ENCODE results near the gene MORN1.

Gene MORN1

DNA sequence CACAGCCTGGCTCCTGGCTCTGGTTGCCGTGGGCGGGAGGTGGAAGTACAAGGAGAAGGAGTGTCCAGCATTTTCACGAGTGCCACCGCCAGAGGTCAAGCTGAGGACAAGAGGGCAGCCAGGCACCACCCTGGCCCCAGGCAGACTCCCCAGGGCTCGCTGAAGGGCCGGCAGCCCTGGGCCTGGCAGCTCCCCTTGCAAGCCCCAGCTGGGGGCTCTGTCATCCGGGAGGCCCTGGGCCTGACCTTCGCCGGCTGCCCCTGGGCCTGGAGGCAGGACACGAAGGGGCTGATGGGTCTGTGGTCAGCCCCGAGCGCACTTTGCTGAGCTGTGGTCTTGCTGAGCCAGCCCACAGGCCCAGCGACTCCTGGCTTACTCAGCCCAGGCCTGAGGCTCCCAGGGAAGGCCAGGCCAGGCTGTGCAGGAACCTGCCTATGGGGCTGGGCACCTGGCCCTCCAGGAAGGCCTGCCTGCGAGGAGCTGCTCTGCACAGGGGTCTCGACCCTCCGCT is 74.8 kb downstream of the MORN1 start:
- no peak for DNase-seq

DNA sequence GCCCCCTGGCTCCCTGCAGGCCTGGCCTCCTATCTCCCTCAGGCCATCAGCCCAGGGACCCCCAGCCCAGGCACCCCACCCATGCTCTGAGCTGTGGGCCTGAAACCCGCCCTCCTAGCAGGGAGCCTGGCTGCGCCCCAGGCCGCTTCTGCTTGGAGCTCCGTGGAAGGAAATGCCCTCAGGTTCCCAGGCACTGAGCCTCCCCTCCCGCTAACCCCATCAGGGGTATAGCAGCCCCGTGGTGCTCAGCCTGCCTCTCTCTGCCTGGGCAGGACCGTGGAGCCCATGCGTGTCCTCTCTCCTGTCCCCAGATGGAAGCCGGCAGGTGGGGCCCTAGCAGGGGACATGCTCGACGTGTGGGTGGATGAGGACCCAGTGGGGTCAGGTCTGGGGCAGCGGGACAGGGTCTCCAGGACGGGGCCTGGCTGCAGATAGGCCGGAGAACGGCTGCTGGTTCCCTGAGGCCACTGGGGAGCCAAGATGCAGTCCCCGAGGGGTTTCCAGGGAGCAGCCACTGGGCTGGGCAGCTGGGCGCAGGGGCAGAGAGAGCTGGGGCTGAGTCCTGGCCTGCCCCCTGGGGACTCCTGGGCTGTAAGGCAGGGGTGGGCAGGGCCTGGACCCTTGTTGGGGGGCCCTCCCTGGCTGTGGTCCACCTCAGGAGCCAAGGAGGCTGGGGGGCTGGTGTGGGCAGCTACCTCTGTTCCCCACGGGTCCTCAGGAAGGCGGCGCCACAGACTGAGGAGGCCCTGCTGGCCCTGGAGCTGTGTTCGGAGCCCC is 75.5 kb downstream of the MORN1 start:
- DNase-seq = no peak

DNA sequence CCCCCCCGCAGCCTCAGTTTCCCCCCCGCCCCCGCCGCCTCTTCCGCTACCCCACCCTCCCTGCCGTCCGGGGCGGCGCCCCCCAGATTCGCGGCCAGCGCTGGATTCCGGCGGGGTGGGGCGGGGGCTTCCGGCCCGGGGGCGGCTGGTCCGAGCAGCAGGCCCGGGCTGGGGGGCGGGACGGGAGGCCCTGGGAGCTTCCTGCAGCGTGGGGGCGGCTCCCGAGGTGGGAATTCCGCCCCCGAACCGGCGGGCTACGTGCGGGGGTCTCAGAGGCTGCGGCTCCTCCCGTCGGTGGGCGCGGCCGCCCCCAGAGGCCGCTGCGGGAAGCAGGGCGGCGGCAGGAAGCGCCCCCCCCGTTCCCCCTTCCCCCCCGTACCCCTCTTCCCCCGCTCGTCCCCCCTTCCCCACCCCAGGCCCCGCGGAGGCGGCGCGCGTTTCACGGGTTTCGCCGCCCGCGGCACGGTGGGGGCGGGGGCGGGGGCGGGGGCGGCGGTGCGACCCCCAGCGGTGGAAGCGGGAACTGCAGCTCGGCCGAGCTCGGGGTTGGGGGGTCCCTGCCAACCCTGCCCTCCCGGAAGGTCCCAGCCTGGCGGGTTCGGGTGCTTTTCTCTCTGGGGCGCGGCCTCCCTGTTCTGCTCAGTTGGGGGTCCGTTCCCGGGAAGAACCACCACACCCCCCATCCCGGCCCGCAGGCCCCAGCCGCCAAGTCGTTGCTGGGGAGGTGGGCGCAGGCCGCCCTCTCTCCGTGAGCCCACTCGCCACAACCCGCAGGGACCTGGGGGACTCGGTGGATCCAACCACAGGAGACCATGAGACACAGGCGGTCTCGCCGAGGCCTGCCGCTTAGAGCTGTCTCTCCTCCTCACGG is 76.3 kb downstream of the MORN1 start:
- DNase-seq = no peak

DNA sequence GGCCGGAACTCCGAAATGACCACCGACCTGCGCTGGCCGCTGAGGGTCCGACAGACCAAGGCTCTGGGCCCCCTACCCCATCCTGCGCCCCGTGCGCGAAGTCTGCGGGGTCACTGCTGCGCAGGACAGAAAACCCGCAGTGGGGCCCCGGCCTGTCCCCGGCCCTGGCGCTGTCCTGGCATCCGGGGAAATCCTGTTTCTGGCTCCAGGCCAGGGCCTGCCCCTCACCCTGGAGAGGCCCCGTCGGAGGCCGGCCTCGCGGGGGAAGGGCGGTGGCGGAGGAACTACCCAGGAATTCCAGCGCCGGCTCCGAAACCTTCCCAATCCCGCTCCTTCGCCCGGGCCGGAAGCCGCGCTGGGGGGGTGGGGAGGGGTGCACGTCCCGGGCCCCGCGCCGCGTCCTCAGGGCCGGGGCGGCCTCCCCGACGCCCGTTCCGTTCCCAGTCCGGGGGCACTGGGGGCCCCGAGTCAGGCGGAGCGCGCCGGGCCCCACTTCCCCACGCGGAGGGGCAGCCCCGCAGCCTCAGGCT is 77.0 kb downstream of the MORN1 start:
- DNase-seq = no peak

DNA sequence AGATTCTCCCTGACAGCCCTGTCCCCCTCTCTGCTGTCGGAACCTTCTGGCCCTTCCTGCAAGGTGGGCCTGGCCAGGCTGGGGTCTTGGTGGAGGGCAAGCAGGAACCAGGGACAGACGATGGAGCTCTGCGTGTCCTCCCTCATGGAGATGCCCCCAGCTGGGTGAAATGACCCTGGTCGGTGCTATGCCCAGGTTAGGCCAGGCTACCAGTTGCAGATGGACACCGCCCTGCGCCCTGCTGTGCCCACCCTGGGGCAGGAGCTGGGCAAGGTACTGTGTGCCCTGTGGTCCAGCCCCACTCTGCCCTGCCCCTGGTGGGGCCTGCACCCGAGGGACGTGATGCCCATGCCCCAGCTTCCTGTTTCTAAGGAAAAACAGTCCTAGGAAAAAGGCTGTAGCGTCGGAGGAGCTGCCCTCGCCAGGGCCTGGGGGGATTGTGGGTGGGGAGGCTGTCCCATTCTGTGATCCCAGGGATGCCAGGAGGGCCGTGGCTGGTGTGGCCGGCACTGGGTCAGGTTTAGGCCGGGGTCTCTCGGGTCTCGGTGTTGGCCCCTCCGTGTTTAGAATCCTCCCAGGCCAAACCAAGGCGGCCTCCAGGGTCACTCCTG is 77.6 kb downstream of the MORN1 start:
- DNase-seq = no peak

DNA sequence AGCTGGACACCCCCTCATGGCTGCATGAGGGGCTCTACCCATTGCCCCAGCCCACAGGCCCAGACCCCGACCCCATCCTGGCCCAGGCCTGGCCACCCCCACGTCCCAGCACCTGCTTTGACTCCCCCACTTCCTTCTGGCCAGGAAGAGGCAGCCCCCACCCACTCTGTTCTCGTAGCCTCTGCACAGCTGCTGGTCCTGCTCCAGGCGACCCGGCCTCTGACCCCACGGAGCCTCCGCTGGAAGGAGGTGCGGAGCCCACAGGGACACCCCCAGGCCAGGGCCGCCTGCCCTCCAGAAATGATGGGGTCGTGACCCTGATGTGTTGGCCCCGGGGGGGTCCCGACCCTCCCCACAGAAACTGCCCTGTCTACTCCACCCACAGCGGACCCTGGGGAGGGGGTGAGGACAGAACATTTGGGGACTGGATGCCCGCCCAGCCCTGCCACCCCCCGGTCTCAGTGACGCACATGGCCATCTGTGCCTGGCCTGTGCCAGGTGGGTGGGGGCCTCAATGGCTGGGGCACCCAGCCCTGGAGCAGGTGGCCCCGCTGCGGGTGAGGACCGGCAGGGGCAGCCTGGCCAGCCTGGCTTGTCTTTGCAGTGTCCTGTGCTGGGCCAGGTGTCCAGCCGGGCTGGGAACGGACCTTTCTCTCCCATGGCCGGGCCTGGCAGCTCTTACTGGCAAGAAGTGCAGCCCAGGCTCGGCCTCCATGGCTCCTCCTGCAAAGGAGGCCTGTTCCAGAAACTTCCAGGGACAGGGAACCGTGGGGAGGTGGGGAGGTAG is 78.6 kb downstream of the MORN1 start:
- DNase-seq = no peak

DNA sequence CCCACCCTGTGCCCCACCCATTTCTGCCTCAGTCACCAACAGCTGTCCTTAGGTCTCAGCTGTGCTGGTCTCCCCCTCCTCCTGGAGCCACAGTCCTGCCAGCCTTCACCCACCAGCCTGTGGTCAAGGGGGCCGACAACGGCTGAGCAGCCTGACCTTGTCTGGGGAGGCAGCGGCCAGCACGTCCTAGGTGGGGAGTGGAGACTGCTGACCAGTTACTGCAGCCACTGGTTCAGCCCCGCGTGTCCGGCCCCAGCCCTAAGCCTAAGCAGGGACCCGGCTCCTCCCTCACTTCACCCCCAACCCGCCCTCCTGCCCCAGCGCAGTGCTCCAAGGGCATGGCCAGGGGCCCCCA is 79.2 kb downstream of the MORN1 start:
- DNase-seq = no peak

DNA sequence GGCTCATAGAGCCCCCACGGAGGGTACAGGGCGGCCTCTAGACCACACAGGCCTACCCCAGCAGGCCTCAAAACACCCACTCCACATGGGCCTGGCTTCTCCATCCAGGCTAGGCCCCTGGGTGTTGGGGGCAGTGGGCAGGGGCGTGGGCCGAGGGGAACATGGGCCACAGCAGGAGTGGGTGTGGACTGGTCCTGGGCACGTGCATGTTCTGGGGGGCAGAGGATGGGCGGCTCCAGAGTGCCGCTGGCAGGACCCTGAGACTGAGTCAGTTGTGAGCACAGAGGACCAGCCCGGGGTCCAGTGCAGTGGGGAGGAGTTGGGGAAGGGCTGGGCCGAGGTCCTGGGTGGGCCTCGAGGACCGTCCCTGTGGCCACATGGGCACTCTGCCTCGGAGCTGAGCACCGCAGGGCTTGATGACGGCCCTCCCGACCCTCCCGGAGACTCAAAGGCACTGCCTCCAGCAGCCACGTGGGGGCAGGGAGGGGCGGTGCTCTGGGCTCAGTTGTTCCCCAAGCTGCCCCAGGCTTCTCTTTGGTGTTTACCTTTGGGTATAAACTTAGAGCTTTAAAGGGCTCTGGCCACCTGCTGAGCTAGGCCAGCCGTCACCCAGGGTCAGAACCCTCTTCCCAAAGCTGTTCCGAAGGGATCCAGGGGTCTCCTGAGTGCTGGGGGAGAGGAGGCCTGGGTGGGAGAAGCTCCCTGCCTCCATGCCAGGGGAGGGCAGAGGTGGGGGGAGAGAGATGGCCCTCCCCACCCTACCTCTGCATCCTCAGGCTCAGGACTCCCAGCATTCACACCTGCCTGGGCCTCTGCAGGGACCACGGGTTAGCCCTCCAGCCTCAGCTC is 79.9 kb downstream of the MORN1 start:
- no peak for DNase-seq

DNA sequence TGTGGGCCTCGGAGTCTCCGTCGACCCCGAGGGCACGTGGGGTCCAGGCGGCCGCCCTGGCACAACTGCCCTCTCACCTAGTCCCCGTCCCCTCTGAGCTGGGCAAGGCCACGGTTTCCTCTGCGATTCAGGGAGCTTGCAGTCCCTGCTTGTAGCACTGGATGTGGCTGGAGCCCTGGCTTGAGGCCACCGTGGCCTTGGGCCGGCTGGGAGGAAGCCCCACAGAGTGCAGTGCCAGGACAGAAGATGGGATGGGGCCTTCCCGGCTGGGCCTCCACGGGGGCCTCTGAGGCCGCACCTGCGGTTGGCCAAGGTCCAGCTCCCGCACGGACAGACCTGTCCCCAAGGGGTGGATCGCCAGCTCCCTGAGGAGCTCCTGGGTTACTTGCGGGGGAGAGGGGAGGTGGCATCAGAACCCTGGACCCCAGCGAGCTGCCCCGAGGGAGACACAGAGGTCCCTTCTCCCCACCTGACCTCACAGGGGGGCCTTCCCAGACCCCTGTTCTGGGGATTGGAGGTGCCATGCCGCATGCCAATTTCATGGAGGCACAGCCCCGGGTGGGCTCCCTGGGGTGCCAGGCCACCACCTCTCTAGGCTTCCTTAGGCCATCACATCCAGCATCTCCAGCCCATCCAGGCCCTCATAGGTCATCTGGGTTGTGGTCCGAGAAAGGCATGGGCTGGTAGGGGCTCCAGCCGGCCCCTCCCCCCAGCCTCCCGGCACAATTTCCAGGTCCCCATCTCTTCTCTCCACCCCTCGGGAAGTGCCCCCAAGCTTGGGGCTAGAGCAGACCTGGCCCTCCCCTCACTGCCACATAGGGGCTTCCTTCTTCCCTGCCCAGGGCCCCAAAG is 80.8 kb downstream of the MORN1 start:
- DNase-seq = no peak

DNA sequence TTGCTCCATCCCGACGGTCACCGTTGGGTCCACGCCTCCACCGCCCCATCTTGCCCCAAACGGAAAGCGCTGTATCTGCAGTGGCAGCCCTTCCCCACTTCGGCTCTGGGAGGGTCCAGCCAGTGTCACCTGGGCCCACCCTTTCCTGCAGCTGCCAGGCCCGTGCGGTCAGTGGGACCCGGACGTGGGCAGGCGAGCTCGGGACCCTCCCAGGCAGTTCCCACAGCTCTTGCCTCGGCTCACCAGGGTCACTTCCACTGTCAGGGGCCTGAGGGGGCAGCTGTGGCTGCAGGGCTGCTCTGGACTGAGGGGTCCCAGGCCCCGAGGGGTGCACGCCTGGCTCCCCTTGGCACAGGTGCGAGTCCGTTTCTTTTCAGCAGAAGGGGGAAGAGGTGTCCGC is 82.5 kb downstream of the MORN1 start:
- no peak for DNase-seq

DNA sequence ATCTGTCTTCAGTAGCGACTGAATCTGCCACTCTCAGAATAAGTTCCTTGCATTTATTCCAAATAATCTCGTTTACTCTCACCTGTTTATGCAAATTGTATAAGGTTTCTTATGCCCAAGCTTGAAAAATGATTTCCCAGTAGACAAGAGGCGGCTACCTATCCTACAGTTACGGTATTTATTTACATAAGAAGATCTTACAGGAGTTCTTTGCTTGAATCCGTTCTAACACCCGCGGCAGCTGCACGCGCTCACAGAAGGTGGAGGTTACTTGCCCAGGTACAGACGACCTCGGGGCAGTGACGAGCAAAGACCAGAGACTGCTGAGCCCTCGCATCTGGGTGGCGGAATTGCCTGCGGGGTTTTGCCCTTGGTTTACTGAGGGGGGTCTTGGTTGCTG is 83.4 kb downstream of the MORN1 start:
- DNase-seq = no peak

DNA sequence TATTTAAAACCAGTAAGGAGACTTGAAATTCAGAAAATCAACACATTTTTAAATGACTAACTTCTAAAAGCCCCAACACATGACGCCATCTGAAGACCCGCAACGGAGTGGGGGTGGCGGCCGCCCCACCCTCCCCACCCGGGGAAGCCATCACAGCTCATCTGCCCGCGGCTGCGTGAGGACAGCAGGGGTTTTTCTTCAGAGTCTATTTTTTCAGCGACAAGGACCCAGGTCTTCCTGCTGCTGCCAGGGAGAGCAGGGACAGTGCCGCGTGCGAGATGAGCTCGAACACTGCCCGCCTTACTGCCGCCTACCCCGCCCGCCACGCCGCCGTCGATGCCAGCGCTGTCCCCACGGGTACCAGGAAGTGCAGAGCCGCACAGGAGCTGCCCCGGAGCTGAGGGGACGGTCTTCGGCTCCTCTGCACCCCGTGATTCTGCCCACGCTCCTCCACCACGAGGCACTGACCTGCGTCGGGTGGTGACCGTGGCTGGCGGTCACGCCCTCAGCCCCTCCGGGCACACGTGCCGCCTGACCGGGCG is 84.2 kb downstream of the MORN1 start:
- no peak for DNase-seq

DNA sequence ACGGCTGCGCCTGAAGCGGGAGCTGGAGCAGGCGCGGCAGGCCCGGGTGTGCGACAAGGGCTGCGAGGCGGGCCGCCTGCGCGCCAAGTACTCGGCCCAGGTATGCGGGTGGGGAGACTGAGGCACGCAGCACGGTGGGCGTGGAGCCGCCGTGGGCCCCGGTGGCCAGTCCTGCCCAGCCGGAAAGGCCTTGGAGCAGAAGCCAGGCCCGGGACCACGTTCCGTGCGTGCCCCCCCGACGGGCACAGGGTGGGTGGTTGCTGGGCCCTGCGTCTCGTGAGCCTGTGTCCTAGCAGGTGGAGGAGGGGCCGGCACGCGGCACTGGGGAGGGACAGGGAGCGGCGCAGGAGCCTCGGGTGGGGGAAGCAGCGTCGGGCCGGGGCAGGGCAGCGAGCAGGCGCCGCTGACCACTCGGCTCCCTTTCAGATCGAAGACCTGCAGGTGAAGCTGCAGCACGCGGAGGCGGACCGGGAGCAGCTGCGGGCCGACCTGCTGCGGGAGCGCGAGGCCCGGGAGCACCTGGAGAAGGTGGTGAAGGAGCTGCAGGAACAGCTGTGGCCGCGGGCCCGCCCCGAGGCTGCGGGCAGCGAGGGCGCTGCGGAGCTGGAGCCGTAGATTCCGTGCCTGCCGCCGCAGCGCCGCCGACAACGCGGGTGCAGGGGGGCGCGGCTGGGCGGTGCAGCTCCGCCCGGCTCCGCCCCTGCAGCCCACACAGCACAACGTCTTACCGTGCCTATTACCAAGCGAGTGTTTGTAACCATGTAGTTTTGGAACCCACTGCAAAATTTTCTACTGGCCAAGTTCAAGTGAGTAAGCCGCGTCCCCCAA is 85.0 kb downstream of the MORN1 start:
- no peak for DNase-seq

DNA sequence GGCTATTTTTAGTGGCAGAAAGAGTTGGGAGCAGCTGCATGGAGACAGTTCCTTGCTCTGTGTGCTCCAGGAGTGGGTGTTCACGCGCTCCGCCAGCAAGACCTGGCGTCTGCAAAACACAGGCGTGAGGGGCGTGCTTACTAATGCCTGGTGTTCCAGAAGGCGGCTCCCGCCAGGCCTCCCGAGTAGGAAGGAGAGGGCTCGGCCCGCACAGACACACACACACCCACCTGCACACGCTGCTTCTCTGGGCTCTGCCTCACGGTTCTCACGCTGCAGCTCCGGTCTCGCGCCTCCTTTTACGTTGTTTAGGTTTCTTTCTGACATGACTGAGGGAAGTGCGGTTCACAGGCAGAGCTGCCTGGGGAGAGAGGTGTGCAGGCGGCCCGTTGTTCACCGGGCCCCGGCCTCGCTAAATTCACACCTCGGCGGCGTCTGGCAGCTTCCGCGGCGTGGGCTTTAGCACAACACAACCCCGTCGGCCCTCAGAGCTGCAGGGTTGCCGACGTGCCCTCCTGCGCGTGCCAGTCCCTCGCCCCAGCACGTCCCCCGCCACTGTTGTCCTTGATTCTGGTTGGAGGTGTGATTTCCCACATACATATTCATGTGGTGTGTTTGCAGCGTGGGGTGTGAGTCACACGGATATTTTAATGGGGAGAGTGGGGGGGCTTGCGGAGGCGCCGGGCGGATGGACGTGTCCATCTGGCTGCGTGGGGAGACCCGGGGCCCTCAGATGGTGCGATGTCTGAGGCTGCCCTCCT is 86.3 kb downstream of the MORN1 start:
- no peak for DNase-seq

DNA sequence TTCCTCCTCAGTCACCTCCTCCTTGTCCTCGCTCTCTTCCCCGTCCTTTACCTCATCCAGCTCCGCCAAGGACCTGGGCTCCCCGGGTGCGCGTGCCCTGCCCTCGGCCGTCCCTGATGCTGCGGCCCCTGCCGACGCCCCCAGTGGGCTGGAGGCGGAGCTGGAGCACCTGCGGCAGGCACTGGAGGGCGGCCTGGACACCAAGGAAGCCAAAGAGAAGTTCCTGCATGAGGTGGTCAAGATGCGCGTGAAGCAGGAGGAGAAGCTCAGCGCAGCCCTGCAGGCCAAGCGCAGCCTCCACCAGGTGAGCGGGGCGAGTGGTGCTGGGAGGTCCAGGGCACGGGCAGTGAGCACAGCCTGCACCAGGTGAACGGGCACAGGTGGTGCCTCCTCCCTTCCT is 87.1 kb downstream of the MORN1 start:
- no peak for DNase-seq

DNA sequence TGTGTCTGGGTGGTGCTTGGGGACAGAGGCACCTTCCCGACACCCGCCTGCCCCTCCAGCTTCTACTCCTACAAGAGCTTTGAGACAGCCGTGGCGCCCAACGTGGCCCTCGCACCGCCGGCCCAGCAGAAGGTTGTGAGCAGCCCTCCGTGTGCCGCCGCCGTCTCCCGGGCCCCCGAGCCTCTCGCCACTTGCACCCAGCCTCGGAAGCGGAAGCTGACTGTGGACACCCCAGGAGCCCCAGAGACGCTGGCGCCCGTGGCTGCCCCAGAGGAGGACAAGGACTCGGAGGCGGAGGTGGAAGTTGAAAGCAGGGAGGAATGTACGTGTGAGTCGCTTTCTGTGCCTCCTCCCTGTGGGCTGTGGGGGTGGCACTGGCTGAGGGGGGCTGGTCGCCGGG is 87.6 kb downstream of the MORN1 start:
- no peak for DNase-seq

DNA sequence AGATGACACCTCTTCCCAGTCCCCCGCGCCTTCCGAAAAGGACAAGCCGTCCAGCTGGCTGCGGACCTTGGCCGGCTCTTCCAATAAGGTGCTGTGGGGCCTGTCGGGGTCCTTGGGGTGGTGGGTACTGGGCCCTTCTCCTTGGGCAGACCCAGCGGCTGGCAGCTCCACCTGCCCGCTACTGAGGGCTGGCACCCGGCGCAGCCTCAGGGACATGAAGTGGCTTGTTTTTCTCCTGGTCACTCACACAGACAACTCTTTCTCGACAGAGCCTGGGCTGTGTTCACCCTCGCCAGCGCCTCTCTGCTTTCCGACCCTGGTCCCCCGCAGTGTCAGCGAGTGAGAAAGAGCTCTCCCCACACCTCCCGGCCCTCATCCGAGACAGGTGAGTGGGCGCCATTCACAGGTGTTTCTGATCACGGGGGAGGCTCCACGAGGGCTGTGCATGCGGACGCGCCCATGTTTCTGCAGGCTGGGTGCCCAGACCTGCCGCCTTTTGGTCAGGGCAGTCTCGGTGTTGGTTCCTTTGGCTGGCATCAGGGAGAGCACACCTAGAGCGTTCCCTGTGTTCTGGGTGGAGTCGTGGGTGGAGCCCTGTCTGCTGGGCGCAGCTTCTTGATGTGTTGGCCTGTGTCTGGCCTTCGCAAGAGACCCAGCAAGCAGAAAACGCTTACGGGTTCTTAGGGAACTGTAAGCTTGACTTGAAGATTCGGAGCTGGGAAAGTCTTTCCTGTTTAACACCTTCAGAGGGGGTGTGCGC is 88.2 kb downstream of the MORN1 start:
- DNase-seq = no peak

Measured in SIG-M5 (cell line).